Colonic mucosa (tissue), 4 donors: ENCODE data around the gene AQP10. TPM values are rescaled to one million over a fixed set of nuclear protein-coding genes. Genes with fewer than 3 reads are reported as not detected.
A peak's percentile ranks its signal among the peaks of the same experiment; 100 is the strongest.
"Not testable (repeated sequence)": the region's sequence is repeated elsewhere in the genome, so short reads cannot be mapped to it uniquely, and the experiment has no call there.

Experiments used
- DNase-seq: peaks from one replicate; pipeline ENCODE4 v3.0.0-alpha.2; 2020
- H3K27ac ChIP-seq: fragments of 200-600 bp; one replicate; pipeline ENCODE4 v1.8.0; 2021
- H3K27me3 ChIP-seq: fragments of 200-600 bp; one replicate; pipeline ENCODE4 v1.8.0; 2021
- H3K36me3 ChIP-seq: fragments of 200-600 bp; one replicate; pipeline ENCODE4 v1.8.0; 2021
- H3K4me1 ChIP-seq: fragments of 200-600 bp; one replicate; pipeline ENCODE4 v1.8.0; 2021; ENCODE audit warnings: mild to moderate bottlenecking
- H3K4me3 ChIP-seq: fragments of 200-600 bp; one replicate; pipeline ENCODE4 v1.8.0; 2021
- H3K9ac ChIP-seq, 2 donors: one replicate each; pipeline ENCODE4 v1.7.0; 2013; ENCODE audit warnings: control low read depth in 2 of 2, low read depth in 2 of 2, low read length in 2 of 2
- H3K9me3 ChIP-seq: fragments of 200-600 bp; one replicate; pipeline ENCODE4 v1.8.0; 2021
- CTCF ChIP-seq: fragments of 200-600 bp; IDR thresholded peaks from one replicate; pipeline ENCODE4 v1.8.0; 2022; ENCODE audit warnings: antibody characterized with exemption, mild to moderate bottlenecking
- intact Hi-C: fragments of 100-400 bp; cut with DNase I; formaldehyde crosslinking; loops from one replicate; pipeline ENCODE4 v1.14.1; 2022
- total RNA-seq, 2 donors: library from RNA; stranded (reverse); fragmentation: NEBNext Ultra II Directional in 1 of 2; extraction: Animal tissue kit (Norgen Biotek cat#: 25700) in 1 of 2; gene quantifications; one replicate each; pipeline ENCODE4 v1.2.1, GENCODE V29; 2021
- donor health status: healthy.
- donor health status: DM: no; HTN: no; CAD: no.
- donor health status: DM: no; HTN: no; CAD: no.

The AQP10 gene
- total RNA-seq, 2 donors from 2014 or later: 0.27 TPM; not detected in 1

DNA sequence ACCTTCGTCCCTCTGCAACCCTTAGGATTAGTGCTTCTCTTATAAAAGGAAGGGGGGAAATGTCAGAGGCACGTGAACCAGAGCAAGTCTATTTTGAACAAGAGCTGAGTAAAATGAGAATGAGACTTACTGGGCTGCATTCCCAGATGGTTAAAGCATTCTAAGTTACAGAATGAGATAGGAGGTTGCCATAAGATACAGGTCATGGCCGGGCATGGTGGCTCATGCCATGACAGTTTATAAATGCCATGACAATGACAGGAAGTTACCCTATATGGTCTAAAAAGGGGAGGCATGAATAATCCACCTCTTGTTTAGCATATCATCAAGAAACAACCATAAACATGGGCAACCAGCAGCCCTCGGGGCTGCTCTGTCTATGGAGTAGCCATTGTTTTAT, 2.5 kb upstream of the AQP10 start:
- no peak for DNase-seq
- Histone ChIP-seq H3K36me3 (no peaks in the 10 kb centered on the region), H3K27ac (no peak overlapping the region), H3K4me3 (no peak overlapping the region), H3K9ac (no peak overlapping the region), H3K9me3 (no peaks in the 10 kb centered on the region), H3K4me1 (no peaks in the 10 kb centered on the region), H3K27me3 (no peaks in the 10 kb centered on the region)
- TF ChIP-seq CTCF: no peak
- intact Hi-C loops: no loop called here

- DNase-seq, H3K27ac ChIP-seq, H3K9ac ChIP-seq, intact Hi-C loops, H3K36me3 ChIP-seq, H3K9me3 ChIP-seq, H3K4me3 ChIP-seq, H3K4me1 ChIP-seq: not testable (repeated sequence)
- peaks cover 10% of the 10 kb centered on the region for H3K27me3 ChIP-seq
Measured at GRCh38 chr1:154321609-154321934, 679 bp downstream of the AQP10 start.

- Histone ChIP-seq H3K36me3 (no peaks in the 10 kb centered on the region), H3K27ac (no peak overlapping the region), H3K9ac (no peak overlapping the region), H3K4me3 (no peak overlapping the region), H3K4me1 (peaks cover 12% of the 10 kb centered on the region), H3K9me3 (no peaks in the 10 kb centered on the region), H3K27me3 (peaks cover 10% of the 10 kb centered on the region)
- DNase-seq: no peak
- intact Hi-C loops: no loop called here
- TF ChIP-seq CTCF: no peak
Measured at GRCh38 chr1:154323493-154323892, 2.6 kb downstream of the AQP10 start.

- no peak for TF ChIP-seq CTCF
- Histone ChIP-seq H3K27me3 (peaks cover 10% of the 10 kb centered on the region), H3K36me3 (no peaks in the 10 kb centered on the region), H3K4me3 (no peak overlapping the region), H3K27ac (no peak overlapping the region), H3K9ac (no peak overlapping the region), H3K9me3 (no peaks in the 10 kb centered on the region), H3K4me1 (peaks cover 12% of the 10 kb centered on the region)
- no peak for DNase-seq
- intact Hi-C loops: no loop called here
Measured at GRCh38 chr1:154324241-154324640, 3.3 kb downstream of the AQP10 start.

DNA sequence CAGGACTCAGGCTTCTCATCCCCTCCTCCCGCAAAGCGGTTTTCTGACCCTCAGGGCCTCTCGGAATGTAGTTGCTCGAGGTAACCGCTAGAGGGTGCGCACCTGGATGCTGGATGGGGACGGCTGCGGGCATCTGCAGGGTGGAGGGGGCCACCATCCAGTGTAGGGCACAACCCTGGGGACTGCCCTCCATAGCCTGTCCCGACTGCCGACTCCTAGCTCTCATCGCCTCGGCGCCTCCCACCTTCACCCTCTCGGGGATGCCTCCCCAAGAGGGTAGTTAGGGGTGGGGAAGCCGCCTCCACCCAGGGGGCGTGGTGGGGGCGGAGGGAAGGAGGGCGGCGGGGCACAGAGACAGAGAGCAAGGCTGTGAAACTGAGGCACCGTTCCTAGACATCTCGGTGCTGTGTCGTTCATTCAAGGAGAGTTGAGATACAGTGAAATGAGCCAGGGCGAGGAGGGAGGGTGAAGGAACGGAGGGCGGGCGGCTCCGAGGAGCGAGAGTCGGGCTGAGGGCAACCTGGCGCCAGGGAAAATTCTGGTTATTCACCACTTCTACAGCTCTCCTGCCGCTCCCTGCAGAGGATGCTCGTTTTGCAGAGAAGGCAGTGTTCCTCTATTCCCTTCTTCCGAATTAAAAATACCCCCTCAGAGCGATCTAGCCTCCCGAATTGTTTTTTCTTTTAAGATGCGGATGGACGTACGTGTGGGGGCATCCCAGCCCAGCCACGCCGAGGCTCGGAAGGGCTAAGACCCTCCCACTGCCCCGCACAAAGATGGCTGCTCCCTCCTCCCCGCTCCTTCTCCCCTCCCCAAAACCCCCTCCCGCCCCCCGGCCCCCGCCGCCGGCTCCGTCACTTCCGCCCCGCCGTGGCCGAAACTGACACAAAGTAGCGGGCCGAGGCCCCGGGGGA, 4.0 kb downstream of the AQP10 start, which contains the start of gene ATP8B2:
Gene ATP8B2 (plus strand): TSS at position 857 of the 914 bp plus-strand sequence. CDS start 2,617 bp downstream, outside the sequence.
- intact Hi-C loops: no loop called here
- Histone ChIP-seq H3K4me3 (peak within 1 kb of the TSS; percentile 46), H3K4me1 (peaks cover 12% of the 10 kb centered on the region), H3K9ac (peak within 1 kb of the TSS; percentile 76 to 83), H3K9me3 (no peaks in the 10 kb centered on the region), H3K27me3 (peaks cover 10% of the 10 kb centered on the region), H3K36me3 (no peaks in the 10 kb centered on the region), H3K27ac (peak within 1 kb of the TSS; percentile 86)
- TF ChIP-seq CTCF: peak; percentile 85
- DNase-seq: peak; percentile 79
